ENCODE measurements around the gene ACAT1.
"Not testable (repeated sequence)": the region's sequence is repeated elsewhere in the genome, so short reads cannot be mapped to it uniquely, and the experiment has no call there.

Gene ACAT1

GRCh38 chr11:108148556-108148955, 27.2 kb downstream of the ACAT1 start:
- no peak for DNase-seq

GRCh38 chr11:108154591-108154990, 33.2 kb downstream of the ACAT1 start:
- no peak for DNase-seq

- DNase-seq = no peak
Observed at GRCh38 chr11:108160970-108161566, 39.7 kb downstream of the ACAT1 start.

- not testable (repeated sequence) for DNase-seq
Observed at GRCh38 chr11:108162878-108163277, 41.5 kb downstream of the ACAT1 start.

GRCh38 chr11:108167624-108168023, 46.3 kb downstream of the ACAT1 start:
- no peak for DNase-seq

- no peak for DNase-seq
Observed at GRCh38 chr11:108170184-108170583, 48.8 kb downstream of the ACAT1 start.

- no peak for DNase-seq
Observed at GRCh38 chr11:108177570-108177969, 56.2 kb downstream of the ACAT1 start.

- no peak for DNase-seq
Observed at GRCh38 chr11:108193725-108194124, 72.4 kb downstream of the ACAT1 start.

- DNase-seq = no peak
Observed at GRCh38 chr11:108196901-108197300, 75.5 kb downstream of the ACAT1 start.
